NCI-H1436 treated with DMSO at 0.1 percent for 48 hours (cell line): ENCODE measurements around the gene GPR107.

Source experiments
- DNase-seq: peaks from one replicate; lab custom pipeline; 2025; lab: John Stamatoyannopoulos, UW

Gene GPR107

DNA sequence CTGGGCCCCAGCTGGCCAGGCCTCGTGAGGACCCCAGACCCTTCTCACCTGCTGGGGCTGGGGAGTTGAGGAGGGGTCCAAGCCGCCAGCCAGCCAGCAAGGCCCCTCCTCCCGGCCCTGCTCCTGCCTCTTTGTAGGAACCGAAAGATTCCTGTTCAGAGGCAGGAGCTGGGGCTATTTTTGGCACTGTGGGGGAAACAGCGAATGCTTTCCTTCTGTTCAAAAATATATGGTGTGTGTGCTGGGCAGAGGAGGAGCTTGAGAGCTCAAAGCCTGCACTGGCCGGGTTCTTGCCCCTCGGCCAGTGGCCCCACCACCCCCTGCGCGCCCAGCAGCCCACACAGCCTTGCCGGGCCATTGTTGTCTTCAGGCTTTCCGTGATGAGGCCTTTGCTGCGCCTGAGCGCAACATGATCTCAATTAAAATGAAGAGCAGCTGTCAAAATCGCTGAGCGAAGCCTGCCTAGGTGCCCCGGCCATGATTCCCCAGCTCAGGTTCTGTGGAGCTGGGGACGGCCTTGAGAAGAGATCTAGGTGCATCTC is 131.9 kb downstream of the GPR107 start:
- DNase-seq, result no peak

DNA sequence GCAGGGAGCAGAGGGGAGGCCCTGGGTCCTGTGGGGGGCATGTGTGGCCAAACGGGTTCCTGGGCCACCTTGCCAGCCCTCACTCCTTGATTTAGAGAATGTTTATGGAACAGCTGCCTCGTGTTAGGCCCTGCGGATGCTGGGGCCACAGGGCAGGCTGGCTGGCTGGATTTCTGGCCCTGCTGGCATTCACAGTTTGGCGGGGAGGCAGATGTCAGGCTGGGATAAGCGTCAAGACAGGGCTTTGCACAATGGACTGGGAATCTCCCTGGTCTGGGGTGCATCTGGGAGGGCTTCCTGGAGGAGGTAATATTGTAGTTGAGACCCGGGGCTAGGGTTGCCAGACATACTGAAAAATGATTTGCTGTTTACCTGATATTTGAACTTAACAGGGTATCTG is 132.3 kb downstream of the GPR107 start:
- no peak for DNase-seq

DNA sequence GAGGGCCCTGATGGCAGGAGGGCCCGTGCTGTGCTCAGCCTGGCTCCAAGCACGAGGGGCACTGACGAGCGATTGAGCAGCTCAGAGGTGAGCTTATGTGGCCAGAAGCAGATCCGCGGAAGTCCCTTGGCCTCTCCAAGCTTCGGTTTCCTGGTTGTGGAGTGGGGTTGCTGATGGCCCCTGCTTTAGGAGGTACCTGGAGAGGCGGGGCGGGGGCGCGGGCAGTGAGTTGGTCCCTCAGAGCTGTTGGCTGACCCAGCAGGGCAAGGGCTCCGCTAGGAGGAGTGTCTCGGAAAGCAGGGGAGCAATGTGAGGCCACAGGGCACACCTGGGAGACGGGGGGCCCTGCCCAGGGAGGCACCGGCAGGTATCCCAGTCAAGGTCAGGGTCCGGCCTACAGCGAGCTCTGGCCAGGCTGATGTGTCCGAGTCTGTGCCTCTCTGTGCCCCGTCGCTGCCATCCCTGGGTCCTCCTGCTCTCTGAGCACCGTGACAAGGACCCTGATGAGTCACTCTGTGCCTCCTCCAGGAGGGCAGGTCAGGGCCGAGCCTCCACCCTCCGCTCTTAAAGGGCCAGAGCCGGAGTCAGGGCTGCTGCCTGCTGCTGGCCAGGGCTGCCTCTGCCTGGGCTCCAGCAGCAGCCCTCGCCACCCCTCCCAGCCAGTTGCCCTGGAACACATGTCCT is 133.3 kb downstream of the GPR107 start:
- no peak for DNase-seq

DNA sequence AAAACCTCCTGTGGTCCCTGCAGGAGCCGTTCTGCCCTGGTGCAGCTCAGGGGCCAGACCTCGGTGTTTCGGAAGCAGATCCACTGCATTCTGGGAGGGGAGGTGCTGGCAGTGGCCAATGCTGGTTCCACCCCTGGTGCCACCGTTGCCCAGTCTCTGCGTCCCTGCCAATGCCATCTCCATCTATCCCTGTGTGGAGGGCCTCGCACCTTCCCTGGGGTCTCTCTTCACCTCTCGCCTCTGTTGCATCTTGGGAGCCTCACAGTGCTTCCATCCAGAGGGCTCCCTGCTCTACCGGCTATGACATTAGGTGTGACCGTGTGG is 133.8 kb downstream of the GPR107 start:
- no peak for DNase-seq

DNA sequence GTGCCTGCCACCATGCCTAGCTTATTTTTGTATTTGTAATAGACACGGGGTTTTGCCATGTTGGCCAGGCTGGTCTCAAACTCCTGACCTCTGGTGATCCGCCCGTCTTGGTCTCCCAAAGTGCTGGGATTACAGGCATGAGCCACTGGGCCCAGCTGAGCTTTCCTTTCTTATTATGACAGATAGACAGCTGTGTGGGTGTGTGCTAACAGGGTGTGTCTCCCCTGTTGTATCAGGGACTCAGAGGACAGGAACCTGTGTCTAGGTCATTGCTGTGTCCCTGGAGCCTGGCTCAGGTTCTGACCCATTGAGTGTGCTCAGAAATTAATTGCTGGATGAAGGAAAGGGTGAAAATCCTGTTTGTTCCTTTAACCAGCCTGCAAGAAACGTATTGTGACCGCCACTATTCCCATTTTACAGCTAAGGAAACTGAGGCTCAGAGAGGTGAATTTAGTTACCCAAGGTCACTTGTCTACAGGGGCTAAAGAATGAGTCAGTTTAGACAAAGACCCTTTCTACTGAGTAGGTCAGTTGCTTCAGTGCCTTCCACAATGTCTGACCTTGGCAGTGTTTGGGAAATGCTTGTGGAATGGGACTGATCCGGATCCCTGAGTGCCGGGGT is 135.3 kb downstream of the GPR107 start:
- no peak for DNase-seq
